Astrocyte of the cerebellum (primary cell): ENCODE measurements around the gene PPP2R5B.

Source experiments
- DNase-seq: peaks from one replicate; pipeline ENCODE4 v3.0.0-alpha.2; 2011; ENCODE audit warnings: low read depth
- H3K4me3 ChIP-seq: 2 replicates; pipeline ENCODE4 v1.5.1; 2011; ENCODE audit warnings: mild to moderate bottlenecking, low read depth, low read length, moderate library complexity
- in situ Hi-C: cut with HindIII; loops from 2 replicates; pipeline ENCODE4 v1.10.0; 2017; ENCODE audit warnings: low sequenced_read_pairs
- TF ChIP-seq, protein P1 (sequence below): IDR thresholded peaks from 2 replicates; pipeline ENCODE4 v1.5.1; 2012; ENCODE audit warnings: low read length, low read depth, moderate library complexity, mild to moderate bottlenecking; ENCODE audit errors: missing control alignments

PPP2R5B gene

DNA sequence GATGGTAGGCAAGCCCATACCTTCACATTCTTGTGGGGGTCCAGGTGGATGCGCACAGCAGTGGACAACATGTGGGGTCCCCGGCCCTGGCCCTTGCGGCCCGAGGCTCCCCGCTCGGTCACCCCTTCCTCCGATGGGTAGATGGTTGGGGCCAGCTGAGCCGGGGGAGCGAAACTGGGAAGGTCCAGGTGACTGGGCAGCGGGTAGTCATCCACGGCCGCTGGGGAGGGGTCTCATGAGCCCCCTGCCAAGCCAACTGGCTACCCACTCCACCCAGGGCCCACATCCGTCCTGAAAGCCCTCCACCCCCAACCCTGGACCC, 18.2 kb upstream of the PPP2R5B start:
- no peak overlapping the region for H3K4me3 ChIP-seq
- in situ Hi-C loops = no loop called here
- TF ChIP-seq, protein P1, sequence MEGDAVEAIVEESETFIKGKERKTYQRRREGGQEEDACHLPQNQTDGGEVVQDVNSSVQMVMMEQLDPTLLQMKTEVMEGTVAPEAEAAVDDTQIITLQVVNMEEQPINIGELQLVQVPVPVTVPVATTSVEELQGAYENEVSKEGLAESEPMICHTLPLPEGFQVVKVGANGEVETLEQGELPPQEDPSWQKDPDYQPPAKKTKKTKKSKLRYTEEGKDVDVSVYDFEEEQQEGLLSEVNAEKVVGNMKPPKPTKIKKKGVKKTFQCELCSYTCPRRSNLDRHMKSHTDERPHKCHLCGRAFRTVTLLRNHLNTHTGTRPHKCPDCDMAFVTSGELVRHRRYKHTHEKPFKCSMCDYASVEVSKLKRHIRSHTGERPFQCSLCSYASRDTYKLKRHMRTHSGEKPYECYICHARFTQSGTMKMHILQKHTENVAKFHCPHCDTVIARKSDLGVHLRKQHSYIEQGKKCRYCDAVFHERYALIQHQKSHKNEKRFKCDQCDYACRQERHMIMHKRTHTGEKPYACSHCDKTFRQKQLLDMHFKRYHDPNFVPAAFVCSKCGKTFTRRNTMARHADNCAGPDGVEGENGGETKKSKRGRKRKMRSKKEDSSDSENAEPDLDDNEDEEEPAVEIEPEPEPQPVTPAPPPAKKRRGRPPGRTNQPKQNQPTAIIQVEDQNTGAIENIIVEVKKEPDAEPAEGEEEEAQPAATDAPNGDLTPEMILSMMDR = no peak
- no peak for DNase-seq

GRCh38 chr11:64908766-64909165, 15.7 kb upstream of the PPP2R5B start:
- TF ChIP-seq, protein P1 = no peak
- no peak overlapping the region for H3K4me3 ChIP-seq
- no peak for DNase-seq
- in situ Hi-C loops = no loop called here

DNA sequence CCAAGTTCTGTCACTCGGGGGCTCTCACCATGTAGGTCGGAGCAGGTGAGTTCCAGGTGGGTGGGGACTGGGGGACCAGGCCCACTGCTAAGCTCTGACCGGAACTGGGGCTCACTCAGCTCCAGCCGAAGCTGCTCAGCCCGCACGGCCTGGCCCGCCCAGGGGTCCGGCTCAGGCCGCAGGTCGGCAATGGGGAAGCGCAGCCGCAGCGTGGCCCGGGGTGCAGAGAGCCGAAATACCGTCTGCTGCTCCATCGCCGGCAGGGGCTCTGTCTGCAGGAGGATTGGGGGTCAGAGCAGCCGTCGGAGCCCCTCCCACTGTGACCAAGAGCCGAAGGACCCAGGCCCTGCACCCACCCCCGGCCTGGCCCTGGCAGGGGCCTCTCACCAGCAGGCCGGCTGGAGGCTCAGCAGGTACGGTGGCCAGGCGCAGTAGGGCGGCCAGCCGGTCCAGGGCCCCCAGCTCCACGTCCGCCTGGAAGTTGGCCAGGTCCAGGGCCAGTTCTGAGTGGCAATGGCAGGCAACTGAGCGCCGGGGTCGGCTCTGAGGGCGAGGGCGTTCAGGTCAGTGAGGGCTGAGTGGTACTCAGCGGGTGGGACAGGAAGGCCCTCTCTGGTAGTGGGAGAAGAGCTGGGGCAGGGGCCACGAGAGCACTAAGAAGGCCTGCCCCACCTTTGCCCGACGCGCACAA, 14.7 kb upstream of the PPP2R5B start:
- no peak overlapping the region for H3K4me3 ChIP-seq
- in situ Hi-C loops = no loop called here
- DNase-seq = no peak
- TF ChIP-seq, protein P1 = no peak

DNA sequence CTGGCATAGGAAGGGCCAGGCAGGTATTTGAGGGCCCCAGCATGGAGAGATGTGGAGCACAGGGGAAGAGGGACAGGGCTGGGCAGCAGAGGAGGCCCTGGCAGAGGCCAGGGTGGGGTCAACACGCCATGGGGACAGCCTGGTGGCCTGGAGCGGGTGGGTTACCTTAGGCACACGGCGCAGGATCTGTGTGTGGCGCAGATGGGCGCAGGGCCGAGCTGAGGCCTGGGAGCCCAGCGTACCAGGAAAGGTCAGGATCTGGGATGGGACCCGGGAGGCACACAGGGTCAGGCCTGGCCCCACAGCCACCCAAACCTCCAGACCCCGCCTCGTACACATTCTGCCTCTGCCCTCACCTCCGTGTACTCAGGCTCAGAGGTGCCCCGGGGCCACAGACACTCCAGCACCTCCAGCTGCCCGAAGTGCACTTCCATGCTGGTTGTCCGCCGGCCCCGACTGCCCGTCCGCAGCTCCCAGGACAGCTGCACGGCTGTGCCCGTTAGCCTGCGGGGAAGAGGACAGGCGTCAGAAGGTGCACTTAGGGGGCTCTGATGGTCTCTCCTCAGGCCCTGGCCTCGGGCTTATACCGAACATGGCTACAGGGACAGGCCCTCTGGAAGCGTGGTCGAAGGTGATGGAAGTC, 13.9 kb upstream of the PPP2R5B start:
- no peak overlapping the region for H3K4me3 ChIP-seq
- no peak for DNase-seq
- TF ChIP-seq, protein P1 = no peak
- in situ Hi-C loops = no loop called here

DNA sequence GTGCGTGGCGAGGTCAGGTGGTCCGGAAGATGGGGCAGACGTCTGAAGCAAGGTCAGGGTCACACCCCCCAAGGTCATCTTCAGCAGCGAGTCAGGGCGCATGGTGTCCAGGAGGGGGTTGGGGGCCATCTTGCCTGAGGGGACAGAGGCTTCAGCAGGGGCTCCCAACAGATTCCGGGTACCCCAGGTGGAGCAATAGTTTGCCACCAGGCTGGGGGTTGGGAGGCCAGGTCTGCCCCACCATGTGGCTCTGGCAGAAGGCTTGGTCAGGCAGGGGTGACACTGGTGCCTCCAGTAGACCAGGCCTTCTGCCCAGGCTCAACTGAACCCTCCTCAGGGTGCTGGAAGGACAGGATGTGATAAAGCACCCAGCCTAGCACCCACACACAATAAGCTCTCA, 13.3 kb upstream of the PPP2R5B start:
- DNase-seq = no peak
- in situ Hi-C loops = no loop called here
- TF ChIP-seq, protein P1 = no peak
- H3K4me3 ChIP-seq = no peak overlapping the region

GRCh38 chr11:64911689-64912088, 12.8 kb upstream of the PPP2R5B start:
- no peak for DNase-seq
- TF ChIP-seq, protein P1 = no peak
- H3K4me3 ChIP-seq = no peak overlapping the region
- in situ Hi-C loops = no loop called here
